AG09319 (cell line): ENCODE data around the gene RPH3AL.

Experiments used
- DNase-seq: peaks from one replicate; pipeline ENCODE4 v3.0.0-alpha.2; 2010; ENCODE audit warnings: low read depth; ENCODE audit errors: extremely low read depth
- TF ChIP-seq, protein P1 (sequence below): IDR thresholded peaks from 2 replicates; pipeline ENCODE4 v1.5.1; 2011; ENCODE audit warnings: low read depth, mild to moderate bottlenecking, inconsistent platforms, low read length, moderate library complexity

The RPH3AL gene

GRCh38 chr17:283911-284675, 68.5 kb downstream of the RPH3AL start:
- TF ChIP-seq, protein P1, sequence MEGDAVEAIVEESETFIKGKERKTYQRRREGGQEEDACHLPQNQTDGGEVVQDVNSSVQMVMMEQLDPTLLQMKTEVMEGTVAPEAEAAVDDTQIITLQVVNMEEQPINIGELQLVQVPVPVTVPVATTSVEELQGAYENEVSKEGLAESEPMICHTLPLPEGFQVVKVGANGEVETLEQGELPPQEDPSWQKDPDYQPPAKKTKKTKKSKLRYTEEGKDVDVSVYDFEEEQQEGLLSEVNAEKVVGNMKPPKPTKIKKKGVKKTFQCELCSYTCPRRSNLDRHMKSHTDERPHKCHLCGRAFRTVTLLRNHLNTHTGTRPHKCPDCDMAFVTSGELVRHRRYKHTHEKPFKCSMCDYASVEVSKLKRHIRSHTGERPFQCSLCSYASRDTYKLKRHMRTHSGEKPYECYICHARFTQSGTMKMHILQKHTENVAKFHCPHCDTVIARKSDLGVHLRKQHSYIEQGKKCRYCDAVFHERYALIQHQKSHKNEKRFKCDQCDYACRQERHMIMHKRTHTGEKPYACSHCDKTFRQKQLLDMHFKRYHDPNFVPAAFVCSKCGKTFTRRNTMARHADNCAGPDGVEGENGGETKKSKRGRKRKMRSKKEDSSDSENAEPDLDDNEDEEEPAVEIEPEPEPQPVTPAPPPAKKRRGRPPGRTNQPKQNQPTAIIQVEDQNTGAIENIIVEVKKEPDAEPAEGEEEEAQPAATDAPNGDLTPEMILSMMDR: no peak

DNA sequence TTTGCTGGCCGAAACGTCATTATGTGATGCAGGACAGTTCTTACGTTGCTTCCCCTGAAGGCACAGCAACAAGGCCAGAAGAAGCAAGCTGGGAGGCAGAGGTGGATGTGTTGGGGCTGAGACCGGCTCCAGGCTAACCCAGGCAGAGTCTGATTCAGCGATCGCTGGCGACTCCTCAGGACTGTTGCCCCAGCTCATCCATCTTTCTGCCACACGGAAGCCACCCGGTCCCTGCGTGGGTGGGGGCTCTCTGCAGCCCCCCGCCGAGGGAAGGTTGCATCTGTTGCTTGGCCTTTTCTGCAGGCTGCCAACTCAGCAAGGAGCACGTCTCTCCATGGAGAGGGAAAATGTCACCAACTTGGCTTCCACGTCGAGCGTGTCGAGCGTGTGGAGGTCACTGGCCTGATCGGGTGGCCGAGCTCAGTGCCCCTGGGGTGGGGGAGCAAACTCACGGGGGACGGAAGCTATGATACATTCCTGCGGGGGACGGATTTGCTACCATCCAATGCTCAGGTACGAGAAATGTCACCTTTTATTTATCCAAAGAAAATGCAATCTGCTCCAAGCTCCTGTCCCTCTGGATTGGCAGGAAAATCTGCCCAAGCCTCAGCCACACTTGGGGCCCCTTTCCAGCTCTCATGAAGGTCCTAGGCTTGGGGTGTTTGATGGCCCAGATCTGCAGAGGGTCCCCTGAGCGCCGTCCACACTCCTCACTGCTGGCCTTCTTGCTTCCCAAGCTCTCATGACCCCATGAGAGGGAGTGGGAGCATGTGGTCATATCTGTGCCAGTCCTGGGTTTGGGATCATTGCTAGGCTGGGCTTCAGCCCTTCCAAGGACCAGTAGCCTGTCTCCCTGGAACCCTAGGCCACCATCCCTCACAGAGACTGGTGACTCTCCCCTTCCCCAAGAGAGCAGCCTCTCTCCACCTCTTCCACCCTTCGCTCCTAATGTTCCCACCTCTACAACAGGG, 69.4 kb downstream of the RPH3AL start:
- DNase-seq: no peak
- TF ChIP-seq, protein P1: no peak

More at GRCh38 chr17:283911-284675, 68.5 kb downstream of the RPH3AL start:
- DNase-seq: no peak

DNA sequence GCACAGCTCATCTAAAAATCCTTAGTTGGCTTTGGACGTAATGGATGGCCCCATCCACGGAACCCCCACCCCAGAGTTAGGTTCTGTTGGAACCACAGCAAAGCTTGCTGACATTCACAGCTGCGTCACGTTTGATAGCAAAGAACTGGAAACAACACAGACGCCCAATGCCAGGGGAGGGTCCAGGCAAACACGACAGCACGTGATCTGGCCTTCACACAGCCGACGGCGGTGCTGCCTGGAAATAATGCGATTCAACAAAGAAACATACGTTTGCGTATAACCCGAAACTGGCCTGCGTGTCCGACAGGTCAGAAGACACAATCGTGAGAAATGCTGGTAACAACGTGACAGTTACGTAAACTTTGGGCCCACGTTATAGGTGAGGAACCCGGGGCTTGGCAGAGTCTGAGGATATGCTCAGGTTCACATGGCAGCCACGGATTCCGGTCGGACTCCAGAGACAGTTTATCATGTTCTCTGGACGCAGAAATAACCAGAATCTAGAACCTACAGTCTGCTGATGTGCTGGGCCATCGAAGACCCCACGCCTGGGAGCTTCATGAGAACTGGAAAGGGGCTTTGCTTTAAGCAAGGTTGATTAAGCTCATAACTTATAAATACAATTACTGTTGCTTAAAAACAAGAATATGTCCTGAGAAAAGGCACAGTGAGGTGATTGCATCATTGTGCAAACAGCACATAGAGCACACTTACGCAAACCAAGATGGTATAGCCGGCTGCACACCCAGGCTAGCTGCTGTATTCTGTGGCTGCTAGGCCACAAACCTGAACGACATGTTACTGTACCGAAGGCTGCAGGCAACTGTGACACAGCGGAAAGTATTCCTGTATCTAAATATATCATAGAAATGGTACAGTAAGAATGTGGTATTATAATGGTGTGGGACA, 70.4 kb downstream of the RPH3AL start:
- TF ChIP-seq, protein P1: no peak
- DNase-seq: no peak

DNA sequence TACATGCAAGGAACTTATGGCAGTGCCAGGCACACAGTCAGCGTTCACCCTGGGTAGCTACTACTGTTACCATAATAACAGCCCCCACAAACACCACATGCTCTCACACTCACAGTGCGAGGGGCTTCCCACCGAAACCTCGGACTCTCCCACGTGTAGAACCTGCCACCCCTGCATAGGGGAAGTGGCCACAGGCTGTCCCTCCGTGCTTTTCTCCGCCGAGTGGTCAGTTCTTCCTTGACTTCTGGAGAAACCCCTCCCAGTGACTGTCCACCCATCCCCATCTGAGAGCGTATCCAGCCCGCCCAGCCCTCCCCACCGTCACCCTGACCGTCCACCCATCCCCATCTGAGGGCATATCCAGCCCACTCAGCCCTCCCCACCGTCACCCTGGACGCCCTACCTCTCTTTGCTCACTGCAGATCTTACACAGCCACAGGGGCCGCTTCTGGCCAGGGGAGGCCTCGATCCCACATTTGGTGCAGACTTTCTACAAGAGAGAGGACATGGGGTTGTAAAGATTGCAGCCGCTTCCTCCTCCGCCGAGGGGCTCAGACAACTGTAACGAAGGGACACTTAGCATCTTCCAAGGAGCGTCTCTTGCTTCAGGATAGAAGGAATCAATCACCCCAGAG, 71.1 kb downstream of the RPH3AL start:
- TF ChIP-seq, protein P1: no peak
- no peak for DNase-seq

DNA sequence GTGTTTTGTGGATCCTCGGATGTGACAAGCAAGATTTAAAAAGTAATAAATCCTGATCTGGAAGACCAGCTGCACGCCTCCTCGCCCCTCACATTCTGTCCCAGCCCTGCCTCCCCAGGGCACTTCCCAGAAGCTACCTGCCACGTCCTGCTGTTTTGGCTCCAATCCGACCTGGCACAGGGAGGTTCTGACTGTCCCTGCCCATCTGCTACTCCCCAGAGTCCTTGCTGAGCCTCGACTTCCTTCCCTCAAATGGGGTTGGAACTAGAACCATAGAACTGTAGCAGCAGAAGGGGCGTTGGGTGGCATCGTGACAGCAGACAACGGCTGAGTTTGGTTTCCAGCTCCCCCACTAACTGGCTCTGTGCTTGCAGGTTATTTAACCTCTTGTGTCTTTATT, 71.7 kb downstream of the RPH3AL start:
- TF ChIP-seq, protein P1: no peak
- DNase-seq: no peak

DNA sequence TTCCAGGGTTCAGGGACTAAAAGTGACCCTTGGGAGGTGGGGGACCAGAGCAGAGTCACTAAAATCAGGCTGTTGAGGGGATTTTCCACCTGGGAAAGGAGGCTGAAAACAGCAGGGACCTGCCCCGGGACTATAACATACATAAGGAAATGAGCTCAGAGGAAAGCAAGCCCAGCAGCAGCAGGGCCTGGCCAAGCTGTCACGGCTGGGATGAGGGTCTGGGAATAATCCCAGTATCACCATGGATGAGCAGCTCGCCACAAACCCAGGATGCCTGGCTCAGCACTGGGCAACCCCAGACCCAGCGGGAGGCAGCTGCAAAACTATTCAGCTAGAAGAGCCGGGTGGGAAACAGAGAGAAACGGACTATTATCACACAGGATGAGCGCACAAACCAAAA, 72.4 kb downstream of the RPH3AL start:
- TF ChIP-seq, protein P1: no peak
- no peak for DNase-seq
